SH-SY5Y (cell line): ENCODE results near the gene MRGPRX3.

Experiments
- GATA2 ChIP-seq: IDR thresholded peaks from 2 replicates; pipeline ENCODE4 v1.6.1; 2011; ENCODE audit warnings: mild to moderate bottlenecking, low read depth, low read length
- GATA3 ChIP-seq: IDR thresholded peaks from 2 replicates; pipeline ENCODE4 v1.6.1; 2011; ENCODE audit warnings: low read depth, mild to moderate bottlenecking, low read length, moderate library complexity

- TF ChIP-seq GATA2 (no peak), GATA3 (no peak)
Observed at GRCh38 chr11:18145025-18145424, 12.7 kb downstream of the MRGPRX3 start.
